HG03565 (cell line): ENCODE results near the gene INTS13.
A peak's percentile ranks its signal among the peaks of the same experiment; 100 is the strongest.
"Not testable (repeated sequence)": the region's sequence is repeated elsewhere in the genome, so short reads cannot be mapped to it uniquely, and the experiment has no call there.

Experiments
- ATAC-seq: cut with Tn5 transposase; IDR thresholded peaks from one replicate; pipeline ENCODE4 v1.9.1; 2021; ENCODE audit warnings: mild to moderate bottlenecking, moderate library complexity; ENCODE audit not compliant: unreplicated experiment

INTS13 gene

GRCh38 chr12:26937863-26938700, at the start of gene INTS13, which contains the start of gene FGFR1OP2:
INTS13 (minus strand) TSS chr12:26937981; CDS start chr12:26936803, 1,178 bp downstream.
FGFR1OP2 (plus strand) TSS chr12:26938470; CDS start chr12:26954159, 15,689 bp downstream.
- peak; percentile 72 for ATAC-seq

- ATAC-seq, result no peak
Measured at GRCh38 chr12:26982866-26983265, 45.1 kb upstream of the INTS13 start.

- ATAC-seq, result no peak
Measured at GRCh38 chr12:26979733-26980132, 42.0 kb upstream of the INTS13 start.

- no peak for ATAC-seq
Measured at GRCh38 chr12:26978801-26979200, 41.0 kb upstream of the INTS13 start.

GRCh38 chr12:26976687-26977086, 38.9 kb upstream of the INTS13 start:
- no peak for ATAC-seq

GRCh38 chr12:26971963-26972362, 34.2 kb upstream of the INTS13 start:
- ATAC-seq, result peak; percentile 93

GRCh38 chr12:26970136-26970535, 32.4 kb upstream of the INTS13 start:
- no peak for ATAC-seq

- ATAC-seq, result no peak
Measured at GRCh38 chr12:26966842-26967241, 29.1 kb upstream of the INTS13 start.

GRCh38 chr12:26963413-26963812, 25.6 kb upstream of the INTS13 start:
- no peak for ATAC-seq

- ATAC-seq, result no peak
Measured at GRCh38 chr12:26961803-26962202, 24.0 kb upstream of the INTS13 start.

- ATAC-seq, result not testable (repeated sequence)
Measured at GRCh38 chr12:26961391-26961790, 23.6 kb upstream of the INTS13 start.

- ATAC-seq, result no peak
Measured at GRCh38 chr12:26954027-26954426, 16.2 kb upstream of the INTS13 start.

GRCh38 chr12:26953447-26953846, 15.7 kb upstream of the INTS13 start:
- ATAC-seq, result no peak

GRCh38 chr12:26948309-26948708, 10.5 kb upstream of the INTS13 start:
- ATAC-seq, result no peak

- ATAC-seq, result no peak
Measured at GRCh38 chr12:26941215-26941594, 3.4 kb upstream of the INTS13 start.

- ATAC-seq, result no peak
Measured at GRCh38 chr12:26940516-26941214, 2.9 kb upstream of the INTS13 start.

GRCh38 chr12:26939953-26940352, 2.2 kb upstream of the INTS13 start:
- no peak for ATAC-seq

GRCh38 chr12:26939192-26939832, 1.5 kb upstream of the INTS13 start:
- ATAC-seq, result no peak

GRCh38 chr12:26938701-26939062, 901 bp upstream of the INTS13 start:
- peak; percentile 1 for ATAC-seq

- ATAC-seq, result no peak
Measured at GRCh38 chr12:26937443-26937862, 328 bp downstream of the INTS13 start.

- ATAC-seq, result no peak
Measured at GRCh38 chr12:26936559-26937442, 980 bp downstream of the INTS13 start.
